Measurements from ENCODE around the gene SEC24B.

DNA sequence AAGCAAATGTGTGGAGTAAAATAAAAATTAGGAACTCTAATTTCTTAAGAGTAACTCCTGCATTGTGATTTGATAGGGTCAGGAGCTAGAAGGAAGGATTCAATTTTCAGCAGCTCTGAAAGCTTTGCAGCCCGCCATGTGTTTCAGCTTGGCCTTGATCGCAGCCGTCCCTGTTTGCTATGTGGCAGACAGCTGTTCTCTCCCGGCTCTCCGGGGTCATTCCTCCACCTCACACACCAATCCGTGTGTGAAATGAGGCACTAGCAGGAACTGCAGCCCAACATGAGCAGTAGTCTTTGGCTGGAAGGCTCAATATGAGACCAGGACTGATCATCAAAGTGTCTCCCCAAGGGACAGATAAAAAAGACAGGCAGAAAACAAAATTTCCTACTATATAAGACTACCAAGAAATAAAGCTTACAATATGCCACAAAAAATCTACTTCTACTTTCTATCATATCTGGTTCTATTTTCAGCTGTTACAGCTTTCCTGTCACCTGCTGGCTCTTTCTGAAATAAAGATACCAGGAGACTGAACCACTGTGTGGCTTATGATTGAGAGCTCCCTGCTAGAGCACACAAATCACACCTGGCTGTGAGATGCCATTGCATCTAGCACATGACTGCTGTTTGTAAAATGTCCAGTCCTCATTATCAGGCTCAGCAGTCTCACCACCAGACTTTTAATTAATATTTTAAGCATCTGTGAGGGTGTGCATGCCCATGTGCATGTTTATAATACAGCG, 44.1 kb upstream of the SEC24B start:
- TF ChIP-seq, protein P1, sequence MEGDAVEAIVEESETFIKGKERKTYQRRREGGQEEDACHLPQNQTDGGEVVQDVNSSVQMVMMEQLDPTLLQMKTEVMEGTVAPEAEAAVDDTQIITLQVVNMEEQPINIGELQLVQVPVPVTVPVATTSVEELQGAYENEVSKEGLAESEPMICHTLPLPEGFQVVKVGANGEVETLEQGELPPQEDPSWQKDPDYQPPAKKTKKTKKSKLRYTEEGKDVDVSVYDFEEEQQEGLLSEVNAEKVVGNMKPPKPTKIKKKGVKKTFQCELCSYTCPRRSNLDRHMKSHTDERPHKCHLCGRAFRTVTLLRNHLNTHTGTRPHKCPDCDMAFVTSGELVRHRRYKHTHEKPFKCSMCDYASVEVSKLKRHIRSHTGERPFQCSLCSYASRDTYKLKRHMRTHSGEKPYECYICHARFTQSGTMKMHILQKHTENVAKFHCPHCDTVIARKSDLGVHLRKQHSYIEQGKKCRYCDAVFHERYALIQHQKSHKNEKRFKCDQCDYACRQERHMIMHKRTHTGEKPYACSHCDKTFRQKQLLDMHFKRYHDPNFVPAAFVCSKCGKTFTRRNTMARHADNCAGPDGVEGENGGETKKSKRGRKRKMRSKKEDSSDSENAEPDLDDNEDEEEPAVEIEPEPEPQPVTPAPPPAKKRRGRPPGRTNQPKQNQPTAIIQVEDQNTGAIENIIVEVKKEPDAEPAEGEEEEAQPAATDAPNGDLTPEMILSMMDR (IDR thresholded peaks at IDR 0.05; ENCODE audit: borderline replicate concordance, extremely low read depth, low read length, poor library complexity, severe bottlenecking) = no peak
- TF ChIP-seq EZH2 (IDR thresholded peaks at IDR 0.05; ENCODE audit: borderline replicate concordance, low read depth, low read length, severe bottlenecking) = no peak

Measured in DND-41 (cell line).